ENCODE results near the gene CACNG6.
"Not testable (repeated sequence)": the region's sequence is repeated elsewhere in the genome, so short reads cannot be mapped to it uniquely, and the experiment has no call there.

The CACNG6 gene

DNA sequence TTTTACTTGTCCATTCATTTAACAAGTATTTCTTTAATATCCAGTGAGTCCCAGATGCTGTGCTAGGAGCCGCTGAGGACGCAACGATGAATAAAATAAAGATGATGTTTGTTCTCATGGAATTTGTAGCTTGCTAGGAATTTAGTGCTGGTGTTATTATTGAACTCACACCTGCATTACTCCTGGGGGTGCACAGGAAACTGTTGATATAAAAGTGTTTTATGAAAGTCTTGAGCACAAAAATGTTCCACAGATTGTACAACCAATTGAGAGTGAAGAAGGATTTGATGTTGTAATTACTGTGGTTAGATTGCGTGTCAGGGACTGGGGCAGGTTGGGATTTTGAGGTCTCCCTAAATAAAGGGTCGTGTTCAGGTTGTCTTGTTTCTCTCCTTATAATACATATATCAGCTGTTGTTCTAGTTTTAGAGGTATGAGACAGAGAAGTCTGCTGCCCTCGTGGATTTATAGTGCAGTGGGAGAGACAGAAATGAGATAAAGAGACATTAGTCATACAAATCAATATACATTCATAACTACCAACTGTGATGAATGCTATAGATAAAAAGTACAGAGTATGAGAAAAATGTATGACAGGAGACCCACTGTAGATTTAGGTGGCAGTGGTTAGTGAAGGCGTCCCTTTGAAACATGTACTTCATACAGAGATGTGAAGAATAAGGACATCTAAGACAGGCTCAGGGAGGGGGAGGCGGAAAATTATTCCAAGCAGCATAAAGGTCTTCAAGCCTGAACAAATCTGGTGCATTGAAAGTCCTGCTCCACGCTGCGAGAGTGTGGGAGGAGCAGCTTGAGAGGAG, 11.3 kb downstream of the CACNG6 start:
- DNase-seq, result no peak

DNA sequence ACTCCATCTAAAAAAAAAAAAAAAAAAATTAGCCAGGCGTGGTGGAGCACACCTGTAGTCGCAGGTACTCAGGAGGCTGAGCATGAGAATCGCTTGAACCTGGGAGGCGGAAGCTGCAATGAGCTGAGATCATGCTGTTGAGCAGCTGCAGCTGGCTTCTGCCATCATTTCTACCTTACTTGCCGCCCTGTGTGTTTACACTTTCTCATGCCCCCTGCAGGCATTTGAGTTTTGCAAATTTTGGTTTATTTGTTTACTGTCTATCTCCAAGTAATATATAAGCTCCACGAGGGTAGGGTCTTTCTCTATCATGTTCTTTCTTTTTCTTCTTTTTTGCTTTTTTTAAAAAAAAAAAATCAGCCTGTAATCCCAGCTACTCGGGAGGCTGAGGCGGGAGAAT, 18.0 kb downstream of the CACNG6 start:
- DNase-seq, result no peak

DNA sequence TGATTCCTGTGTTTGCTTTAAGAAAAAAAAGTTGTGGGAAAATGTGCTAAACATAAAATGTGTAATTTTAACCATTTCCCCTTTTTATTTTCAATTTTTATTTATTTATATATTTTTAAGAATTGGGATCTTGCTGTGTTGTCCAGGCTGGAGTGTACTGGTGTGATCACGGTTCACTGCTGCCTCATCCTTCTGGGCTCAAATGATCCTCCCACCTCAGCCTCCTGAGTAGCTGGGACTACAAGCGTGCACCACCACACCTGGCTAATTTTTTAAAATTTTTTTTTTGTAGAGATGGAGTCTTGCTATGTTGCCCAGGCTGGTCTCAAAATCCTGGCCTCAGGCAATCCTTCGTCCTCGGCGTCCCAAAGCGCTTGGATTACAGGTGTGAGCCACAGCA, 19.0 kb downstream of the CACNG6 start:
- DNase-seq, result no peak

DNA sequence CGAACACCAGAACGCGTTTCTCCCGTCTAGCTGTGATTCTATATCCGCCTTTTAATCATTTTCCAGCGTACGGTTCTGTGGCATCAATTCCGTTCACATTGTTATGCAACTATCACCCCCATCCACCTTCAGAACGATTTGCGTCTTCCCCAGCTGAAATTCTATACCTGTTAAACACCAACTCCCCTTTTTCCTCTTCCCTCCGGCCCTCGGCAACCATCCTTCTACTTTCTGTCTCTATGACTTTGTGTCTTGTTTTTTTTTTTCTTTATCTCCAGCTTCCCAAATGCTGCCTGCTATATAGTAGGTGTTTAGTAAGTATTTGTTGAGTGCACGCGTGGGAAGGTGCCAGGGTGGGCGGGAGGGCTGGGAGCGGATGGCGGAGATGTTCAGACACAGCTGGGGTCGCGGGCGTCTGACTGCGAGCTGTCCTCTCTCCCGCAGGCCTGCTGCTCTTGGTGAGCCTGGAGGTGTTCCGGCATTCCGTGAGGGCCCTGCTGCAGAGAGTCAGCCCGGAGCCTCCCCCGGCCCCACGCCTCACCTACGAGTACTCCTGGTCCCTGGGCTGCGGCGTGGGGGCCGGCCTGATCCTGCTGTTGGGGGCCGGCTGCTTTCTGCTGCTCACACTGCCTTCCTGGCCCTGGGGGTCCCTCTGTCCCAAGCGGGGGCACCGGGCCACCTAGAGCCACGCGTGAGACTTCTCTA, 20.2 kb downstream of the CACNG6 start:
- no peak for DNase-seq

DNA sequence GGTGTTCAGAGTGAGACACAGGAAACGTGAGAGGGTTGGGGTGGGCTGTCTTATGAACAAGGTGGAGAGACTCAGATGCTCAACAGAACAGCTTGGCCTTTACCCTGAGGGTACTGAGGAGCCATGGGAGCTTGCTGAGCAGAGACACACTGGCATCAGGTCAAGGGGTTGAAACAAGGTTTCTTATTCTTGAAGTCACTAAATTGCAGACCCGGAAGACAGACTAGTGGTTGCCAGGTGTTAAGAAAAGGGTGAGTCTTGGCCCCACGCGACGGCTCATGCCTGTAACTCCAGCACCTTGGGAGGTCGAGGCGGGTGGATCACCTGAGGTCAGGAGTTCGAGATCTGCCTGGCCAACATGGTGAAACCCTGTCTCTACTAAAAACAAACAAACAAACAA, 22.4 kb downstream of the CACNG6 start:
- no peak for DNase-seq

DNA sequence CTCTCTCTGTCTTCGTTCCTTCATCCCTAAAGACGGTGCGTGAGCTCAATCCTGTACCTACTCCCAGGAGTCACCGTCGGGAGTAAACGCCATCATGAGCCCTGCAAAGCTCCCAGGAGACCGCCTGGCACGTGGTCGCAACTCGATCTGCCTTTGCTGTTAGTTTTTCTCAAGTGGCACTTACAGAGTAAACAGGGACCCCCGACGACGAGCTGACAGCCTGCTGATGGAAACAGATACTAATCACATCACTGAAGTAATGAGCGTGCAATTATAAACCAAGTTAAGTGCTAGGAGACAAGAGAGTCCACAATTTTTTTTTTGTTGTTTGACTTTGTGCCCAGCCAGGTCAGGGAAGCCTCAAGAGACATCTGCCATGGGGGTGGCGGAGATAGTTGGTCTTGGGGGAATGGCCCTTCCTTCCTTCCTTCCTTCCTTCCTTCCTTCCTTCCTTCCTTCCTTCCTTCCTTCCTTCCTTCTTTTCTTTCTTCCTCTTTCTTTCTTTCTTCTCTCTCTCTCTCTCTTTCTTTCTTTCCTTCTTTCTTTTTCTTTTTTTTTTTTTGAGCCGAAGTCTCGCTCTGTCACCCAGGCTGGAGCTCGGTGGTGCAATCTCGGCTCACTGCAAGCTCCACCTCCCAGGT, 23.6 kb downstream of the CACNG6 start:
- no peak for DNase-seq

DNA sequence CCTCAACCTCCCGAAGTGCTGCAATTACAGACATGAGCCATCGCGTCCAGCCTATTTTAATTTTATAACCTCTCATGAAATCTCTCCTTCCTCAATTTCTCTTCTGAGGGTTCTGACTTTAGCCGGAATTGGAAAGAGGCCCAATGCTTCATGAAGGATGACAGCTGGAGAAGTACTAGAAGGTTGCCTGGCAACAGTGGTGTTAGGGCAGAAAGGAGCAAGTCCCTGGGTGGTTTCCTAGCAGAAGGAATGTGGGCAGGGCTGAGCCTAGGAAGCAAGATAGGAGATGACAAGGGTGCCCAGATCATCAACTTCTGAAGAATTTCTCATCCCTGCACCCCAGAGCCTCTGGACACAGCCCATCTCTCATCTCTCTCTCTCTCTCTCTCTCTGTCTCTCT, 25.8 kb downstream of the CACNG6 start:
- no peak for DNase-seq

DNA sequence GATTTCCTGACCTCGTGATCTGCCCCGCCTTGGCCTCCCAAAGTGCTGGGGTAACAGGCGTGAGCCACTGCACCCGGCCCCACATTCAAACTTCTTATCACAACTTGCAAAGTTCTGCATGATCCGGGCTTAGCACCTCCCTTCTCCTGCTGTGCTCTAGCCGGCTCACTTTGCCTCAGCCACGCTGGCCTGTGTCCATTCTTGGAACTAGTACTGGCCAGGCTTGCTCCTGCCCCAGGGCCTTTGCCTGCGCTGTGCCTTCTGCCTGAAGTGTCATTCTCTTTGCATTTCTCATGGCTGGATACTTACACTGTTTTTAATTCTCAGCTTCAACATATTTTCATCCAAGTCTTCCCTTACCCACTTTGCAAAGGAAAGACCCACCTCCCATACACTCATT, 29.9 kb downstream of the CACNG6 start:
- no peak for DNase-seq

DNA sequence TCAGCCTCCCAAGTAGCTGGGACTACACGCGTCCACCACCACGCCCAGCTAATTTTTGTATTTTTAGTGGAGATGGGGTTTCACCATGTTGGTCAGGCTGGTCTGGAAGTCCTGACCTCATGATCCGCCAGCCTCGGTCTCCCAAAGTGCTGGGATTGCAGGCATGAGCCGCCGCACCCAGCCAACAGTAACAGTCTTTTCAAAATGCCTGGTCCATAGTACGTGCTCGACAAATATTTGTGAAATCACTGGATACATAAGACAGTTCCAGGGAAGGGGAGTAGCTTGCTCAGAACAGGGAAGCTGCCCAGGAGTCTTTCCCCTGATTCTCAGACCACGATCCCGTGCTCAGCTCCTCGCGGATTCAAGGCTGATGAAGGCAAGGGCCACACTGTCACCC, 30.5 kb downstream of the CACNG6 start:
- DNase-seq, result no peak

DNA sequence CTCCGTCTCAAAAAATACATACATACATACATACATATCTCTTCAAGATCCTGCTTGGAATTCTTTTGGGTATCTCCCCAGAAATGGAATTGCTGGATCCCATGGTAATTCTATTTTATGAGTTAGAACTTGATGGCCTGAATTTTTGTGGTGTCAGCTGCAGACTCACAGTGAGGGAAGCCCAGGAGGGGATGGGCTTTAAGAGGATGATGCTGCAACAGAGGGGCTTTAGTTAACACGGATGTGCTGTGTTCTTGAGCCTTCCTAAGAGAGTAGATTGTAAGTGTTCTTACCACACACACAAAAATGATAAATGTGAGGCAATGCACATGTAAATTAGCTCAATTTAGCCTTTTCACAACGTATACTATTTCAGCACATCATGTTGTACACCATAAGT, 31.8 kb downstream of the CACNG6 start:
- no peak for DNase-seq

DNA sequence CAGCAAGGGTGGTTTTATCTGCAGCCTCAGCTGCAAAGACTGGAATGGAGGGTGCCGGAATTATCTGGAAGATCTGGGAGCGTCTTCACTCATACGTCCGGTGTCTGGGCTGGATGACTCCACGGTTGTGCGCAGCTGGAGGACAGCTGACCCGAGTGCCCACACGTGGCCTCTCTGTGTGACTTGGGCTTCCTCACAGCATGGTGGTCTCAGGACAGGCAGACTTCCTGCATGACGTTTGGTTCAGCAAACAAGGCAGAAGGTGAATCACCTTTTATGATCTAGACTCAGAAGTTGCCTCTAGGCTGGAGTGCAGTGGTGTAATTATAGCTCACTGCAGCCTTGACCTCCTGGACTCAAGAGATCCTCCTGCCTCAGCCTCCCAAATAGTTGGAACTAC, 33.2 kb downstream of the CACNG6 start:
- DNase-seq, result no peak

DNA sequence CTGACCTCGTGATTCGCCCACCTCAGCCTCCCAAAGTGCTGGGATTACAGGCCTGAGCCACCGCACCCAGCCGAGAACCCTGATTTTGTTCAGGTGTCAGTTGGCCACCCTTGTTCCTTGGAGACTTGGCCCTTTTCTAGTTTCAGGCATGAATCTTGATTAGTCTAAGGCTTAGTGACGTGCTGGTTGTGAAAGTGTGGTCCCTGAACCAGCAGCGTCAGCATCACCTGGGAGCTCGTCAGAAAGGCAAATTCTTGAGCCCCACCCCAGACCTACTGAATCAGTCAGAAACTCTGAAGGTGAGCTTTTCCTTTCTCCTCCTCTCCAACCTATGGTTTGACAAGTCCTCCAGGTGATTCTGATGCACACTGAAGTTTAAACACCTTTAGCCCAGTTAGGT, 35.2 kb downstream of the CACNG6 start:
- no peak for DNase-seq

DNA sequence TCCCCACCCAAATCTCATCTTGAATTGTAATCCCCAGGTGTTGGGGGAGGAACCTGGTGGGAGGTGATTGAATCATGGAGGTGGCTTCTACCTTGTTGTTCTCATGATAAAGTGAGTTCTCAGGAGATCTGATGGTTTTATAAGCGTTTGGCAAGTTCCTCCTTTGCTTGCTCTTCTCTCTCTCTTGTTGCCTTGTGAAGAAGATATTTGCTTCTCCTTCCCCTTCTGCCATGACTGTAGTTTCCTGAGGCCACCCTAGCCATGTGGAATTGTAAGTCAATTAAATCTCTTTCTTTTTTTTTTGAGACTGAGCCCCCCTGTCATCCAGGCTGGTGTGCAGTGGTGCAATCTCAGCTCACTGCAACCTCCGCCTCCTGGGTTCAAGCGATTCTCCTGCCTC, 37.9 kb downstream of the CACNG6 start:
- DNase-seq, result no peak

DNA sequence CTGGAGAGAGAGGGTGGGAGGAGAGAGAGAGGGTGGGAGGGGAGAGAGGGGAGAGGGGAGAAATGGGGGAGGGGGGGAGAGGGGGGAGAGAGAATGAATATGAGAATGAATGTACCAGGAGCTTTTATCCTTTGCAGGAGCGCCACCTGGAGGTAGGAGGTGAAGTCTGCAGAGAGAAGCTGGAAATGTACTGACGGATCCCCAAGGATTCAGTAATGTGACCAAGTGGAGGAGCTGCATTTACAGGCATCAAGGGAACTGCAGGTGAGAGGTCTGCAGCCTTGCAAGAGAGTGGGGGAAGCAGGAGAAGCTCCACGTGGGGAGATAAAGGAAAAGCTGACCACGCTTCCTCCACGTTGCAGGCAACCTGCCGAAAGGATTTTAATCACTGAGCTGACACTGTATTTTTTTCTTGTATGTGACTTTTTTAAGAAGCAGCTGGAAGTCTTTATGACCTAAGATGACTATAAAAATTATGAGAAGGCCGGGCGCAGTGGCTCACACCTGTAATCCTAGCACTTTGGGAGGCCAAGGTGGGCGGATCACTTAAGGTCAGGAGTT, 38.6 kb downstream of the CACNG6 start:
- peak; percentile 53 to 64 for DNase-seq

DNA sequence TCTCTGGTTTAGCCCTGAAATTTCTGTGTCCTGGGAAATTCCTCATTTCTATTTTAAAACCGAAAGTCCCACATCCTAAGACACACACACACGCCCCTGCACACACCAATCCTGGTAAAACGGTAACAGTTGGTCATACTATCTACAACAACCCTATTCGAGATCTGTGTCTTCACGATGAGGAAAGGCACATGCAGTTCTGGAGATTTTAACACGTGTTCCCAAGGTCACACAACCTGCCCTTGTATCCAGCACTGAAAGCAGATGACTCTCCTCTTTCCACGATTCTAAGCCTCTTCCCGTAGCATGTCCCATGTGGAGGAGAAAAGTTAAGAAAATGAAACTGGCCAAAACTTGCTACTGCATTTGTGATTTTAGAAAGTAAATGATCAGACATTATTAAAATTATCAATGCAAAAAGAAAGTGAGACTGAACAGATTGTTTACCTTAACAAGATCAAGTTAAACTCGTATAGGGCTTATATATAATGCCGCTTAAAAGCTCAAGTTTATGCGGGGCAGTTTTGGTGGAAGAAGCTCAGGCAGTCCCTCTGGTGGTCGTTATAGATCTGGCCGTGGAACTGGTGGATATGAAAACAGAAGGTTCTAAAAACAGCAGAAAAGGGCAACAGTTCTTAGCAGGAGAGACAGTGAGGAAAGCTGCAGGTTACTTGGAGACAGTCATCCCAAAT, 39.6 kb downstream of the CACNG6 start:
- DNase-seq, result no peak

DNA sequence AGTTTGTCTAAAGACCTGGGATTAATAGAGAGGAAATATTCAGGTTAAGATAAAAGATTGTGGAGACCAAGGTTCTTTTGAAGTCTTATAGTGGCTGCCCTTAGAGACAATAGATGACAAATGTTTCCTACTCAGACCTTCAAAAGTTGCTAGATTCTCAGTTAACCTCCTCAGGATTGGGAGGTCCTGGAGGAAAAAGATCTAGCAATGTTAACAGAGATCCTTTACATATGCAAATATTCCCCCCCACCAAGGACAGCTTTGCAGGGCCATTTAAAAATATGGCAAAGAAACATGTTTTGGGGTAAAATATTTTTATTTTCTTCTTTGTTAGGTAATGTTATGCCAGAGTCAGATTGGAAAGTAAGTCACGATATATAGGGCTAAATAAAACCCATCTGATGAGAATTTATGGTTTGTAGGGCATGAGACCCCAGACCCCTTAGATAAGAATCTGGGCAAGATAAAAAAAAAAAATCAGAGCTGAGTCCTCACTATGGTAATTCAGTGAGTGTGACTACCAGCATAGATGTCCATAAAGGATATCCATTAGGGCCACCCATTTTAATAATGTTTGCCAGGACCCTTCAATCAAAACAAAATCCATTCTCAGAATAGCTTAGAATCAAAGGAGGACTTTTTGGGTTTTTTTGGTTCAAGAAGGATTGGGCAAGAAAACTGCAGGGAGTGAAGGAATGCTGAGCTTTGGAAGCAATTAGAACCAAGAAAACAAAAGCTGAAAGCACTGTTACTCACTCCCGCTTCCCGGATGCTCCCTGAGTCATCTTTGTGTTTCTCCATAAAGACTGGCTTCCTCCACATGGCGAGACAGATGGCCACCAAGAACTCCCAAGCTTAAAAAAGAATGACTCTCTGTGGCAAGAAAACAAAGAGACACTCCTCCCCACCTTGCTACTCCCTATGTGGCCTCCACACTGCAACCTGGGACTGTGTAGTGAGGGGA, 44.1 kb downstream of the CACNG6 start:
- no peak for DNase-seq

DNA sequence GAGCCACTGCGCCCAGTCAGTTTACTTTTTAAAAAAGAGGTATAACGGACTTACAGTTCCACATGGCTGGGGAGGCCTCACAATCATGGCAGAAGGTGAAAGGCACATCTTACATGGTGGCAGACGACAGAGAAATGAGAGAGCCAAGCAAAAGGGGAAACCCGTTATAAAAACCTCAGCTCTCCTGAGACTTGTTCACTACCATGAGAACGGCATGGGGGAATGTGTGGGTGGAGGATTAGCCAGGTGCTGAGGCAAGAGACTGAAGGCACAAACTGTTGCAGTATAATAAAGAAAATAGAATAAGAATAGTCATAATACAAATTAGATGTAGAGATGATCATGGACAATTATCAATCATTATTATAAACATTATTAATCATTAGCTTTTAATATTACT, 45.1 kb downstream of the CACNG6 start:
- not testable (repeated sequence) for DNase-seq

DNA sequence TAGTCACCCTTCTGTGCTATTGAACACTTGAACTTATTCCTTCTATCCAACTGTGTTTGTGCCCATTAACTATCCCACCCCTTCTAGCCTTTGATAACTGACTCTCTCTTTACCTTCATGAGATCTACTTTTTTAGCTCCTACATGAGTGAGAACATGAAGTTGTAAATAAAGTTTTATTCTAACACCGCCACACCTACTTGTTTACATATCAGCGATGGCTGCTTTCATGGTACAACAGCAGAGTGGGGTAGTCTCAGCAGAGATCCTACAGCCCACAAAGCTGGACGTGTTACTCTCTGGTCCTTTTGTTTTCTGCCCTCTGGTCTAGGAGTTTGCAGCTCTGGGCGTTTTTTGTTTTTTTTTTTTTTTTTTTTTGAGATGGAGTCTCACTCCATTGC, 48.6 kb downstream of the CACNG6 start:
- no peak for DNase-seq

DNA sequence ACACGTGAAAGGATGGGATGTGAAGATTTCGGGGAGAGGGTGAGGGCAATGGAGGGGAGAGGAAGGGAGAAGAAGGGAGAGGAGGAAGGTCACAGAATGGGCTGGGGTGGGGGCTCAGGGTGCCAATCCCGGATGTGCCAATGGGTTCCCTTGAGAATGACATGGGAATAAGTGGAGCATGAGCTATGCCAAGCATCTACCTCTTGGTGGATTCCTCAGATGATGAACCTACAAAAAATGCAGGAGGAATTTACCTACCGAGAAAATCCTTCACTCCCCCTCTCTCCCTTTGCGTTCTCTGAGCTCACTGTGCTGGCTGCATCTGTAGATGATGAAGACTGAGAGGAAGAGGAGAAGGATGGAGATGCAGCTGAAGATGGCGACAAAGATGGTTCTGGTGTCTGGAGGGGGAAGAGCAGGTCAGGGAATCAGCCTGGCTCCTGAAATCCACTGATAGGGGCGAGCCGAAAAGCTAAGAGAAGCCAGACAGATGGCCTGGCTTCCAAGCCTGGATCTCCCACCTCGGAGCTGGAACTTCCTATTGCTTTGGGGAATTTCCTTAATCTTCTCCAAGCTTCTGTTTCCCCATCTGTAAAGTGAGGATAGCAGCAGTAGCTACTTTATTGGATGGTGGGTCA, 50.7 kb downstream of the CACNG6 start:
- DNase-seq, result no peak

DNA sequence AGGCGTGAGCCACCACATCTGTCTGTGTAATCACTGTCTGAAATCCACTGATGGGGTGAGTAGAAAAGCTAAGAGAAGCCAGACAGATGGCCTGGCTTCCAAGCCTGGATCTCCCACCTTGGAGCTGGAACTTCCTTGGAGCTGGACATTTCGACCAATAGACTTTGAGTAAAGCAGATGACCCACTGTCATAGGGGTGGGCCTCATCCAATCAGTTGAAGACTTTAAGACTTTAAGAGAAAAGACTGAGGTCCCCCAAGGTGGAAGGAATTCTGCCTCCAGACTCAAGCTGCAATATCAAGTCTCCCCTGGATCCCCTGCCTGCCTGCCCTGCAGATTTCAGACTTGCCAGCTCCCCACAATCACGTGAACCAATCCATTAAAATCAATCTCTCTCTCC, 51.6 kb downstream of the CACNG6 start:
- no peak for DNase-seq

DNA sequence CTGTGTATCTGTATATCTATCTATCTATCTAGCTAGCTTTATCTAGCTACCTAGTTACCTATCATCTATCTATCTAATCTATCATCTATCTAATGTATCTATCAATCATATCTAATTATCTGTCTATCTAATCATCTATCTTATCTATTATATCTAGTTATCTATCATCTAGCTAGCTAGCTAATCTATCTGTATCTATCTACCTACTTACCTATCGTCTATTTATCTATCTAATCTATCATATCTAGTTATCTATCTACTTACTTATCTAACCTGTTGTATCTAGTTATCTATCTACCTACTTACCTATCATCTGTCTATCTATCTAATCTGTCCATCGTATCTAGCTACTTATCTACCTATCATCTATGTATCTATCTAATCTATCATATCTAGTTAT, 54.3 kb downstream of the CACNG6 start:
- no peak for DNase-seq
